Spleen (tissue), 11 donors: ENCODE measurements around the gene NFIA. TPM values are rescaled to one million over a fixed set of nuclear protein-coding genes. Genes with fewer than 3 reads are reported as not detected.

Experiments
- DNase-seq: peaks from one replicate; pipeline ENCODE4 v3.0.0-alpha.2; 2020
- H3K27ac ChIP-seq, 8 donors: fragments of 200-600 bp; sonication (generic) in 7 of 8; 1 replicate in 4 of 8; 2 replicates in 4 of 8; pipeline versions ENCODE4 v1.5.0 to v1.8.0; 2016 to 2021; ENCODE audit warnings: inconsistent platforms in 4 of 8, mild to moderate bottlenecking in 4 of 8, moderate library complexity in 1 of 8
- H3K27me3 ChIP-seq, 7 donors: fragments of 200-600 bp; sonication (generic) in 6 of 7; replicated peaks in 1 of 7; 1 replicate in 4 of 7; 2 replicates in 3 of 7; pipeline versions ENCODE4 v1.5.0 to v1.8.0; 2016 to 2021; ENCODE audit warnings: inconsistent platforms in 3 of 7, mild to moderate bottlenecking in 1 of 7
- H3K36me3 ChIP-seq, 6 donors: fragments of 200-600 bp; sonication (generic) in 5 of 6; 1 replicate in 4 of 6; 2 replicates in 2 of 6; pipeline versions ENCODE4 v1.5.0 to v1.8.0; 2016 to 2021; ENCODE audit warnings: inconsistent platforms in 2 of 6
- H3K4me1 ChIP-seq, 6 donors: fragments of 200-600 bp; sonication (generic) in 5 of 6; 1 replicate in 3 of 6; 2 replicates in 3 of 6; pipeline versions ENCODE4 v1.5.0 to v1.8.0; 2016 to 2021; ENCODE audit warnings: inconsistent platforms in 3 of 6
- H3K4me3 ChIP-seq, 8 donors: fragments of 200-600 bp; sonication (generic) in 7 of 8; 1 replicate in 4 of 8; 2 replicates in 4 of 8; pipeline versions ENCODE4 v1.5.0 to v1.8.0; 2016 to 2021; ENCODE audit warnings: inconsistent platforms in 4 of 8, mild to moderate bottlenecking in 4 of 8, moderate library complexity in 2 of 8
- H3K9me3 ChIP-seq, 8 donors: fragments of 200-600 bp; sonication (generic) in 7 of 8; 1 replicate in 4 of 8; 2 replicates in 4 of 8; pipeline versions ENCODE4 v1.5.0 to v1.8.0; 2016 to 2021; ENCODE audit warnings: inconsistent platforms in 4 of 8
- CTCF ChIP-seq, 11 experiments: fragments of 200-600 bp in 7 of 11; fragments of 450-650 bp in 4 of 11; sonication (generic) in 4 of 11; IDR thresholded peaks in 8 of 11; conservative IDR thresholded peaks in 3 of 11; 1 replicate in 7 of 11; 2 replicates in 4 of 11; pipeline versions ENCODE4 v1.4.0 to v1.8.0; 2016 to 2021; ENCODE audit warnings: antibody characterized with exemption in 11 of 11, inconsistent platforms in 4 of 11, mild to moderate bottlenecking in 1 of 11
- POLR2A ChIP-seq, 3 donors: fragments of 450-650 bp; IDR thresholded peaks; one replicate each; pipeline ENCODE4 v1.5.1; 2017; ENCODE audit warnings: antibody characterized with exemption in 3 of 3, mild to moderate bottlenecking in 1 of 3
- POLR2AphosphoS5 ChIP-seq, 3 donors: sonication (generic); formaldehyde crosslinking; IDR thresholded peaks; one replicate each; pipeline ENCODE4 v1.5.1; 2017; ENCODE audit warnings: antibody characterized with exemption in 3 of 3
- WGBS, 5 donors: extraction: QIAGEN DNeasy Blood & Tissue Kit in 3 of 5; methylation state at CpG; one replicate each; pipeline versions ENCODE4 v1.1.5 to v1.1.7; 2013 to 2018; 5-methylcytosine and 5-hydroxymethylcytosine counted together
- intact Hi-C: fragments of 100-400 bp; cut with DNase I; formaldehyde crosslinking; loops from one replicate; pipeline ENCODE4 v1.15.0; 2023; ENCODE audit warnings: low total_unique reads
- polyA plus RNA-seq, 3 donors: library from polyadenylated mRNA; stranded (reverse); fragments of 200-250 nt; gene quantifications; one replicate each; pipeline ENCODE4 v1.2.1, GENCODE V29; 2013
- total RNA-seq, 7 donors: library from RNA; depleted of rRNA in 3 of 7; stranded (reverse); fragments of >200 nt in 3 of 7; fragmentation: NEBNext Ultra II Directional in 4 of 7; extraction: Animal tissue kit (Norgen Biotek cat#: 25700) in 4 of 7; gene quantifications; one replicate each; pipeline versions ENCODE4 v1.1.0 to v1.2.1, GENCODE V29; 2016 to 2021
- donor health status: healthy with polysubstance abuse.
- donor health status: DM: no; HTN: no; CAD: no; lungs with moderate emphysema.
- donor health status: DM: no; HTN: no; CAD: no.
- donor health status: Bipolar disorder and iron deficiency.
- donor health status: healthy.
- donor health status: DM: no; HTN: no; CAD: no.
- donor health status: DM: yes; HTN: yes; CAD: no.

NFIA gene
- total and polyA plus RNA-seq, 10 donors, result 3.1 to 76.8 (median 35.5) TPM

- H3K36me3 ChIP-seq, result no peaks in the 10 kb centered on the region
- TF ChIP-seq CTCF (IDR thresholded peaks at IDR 0.05 in 8 of 11, conservative IDR thresholded peaks at IDR 0.05 in 3 of 11) (peak in 1 of 11 experiments; percentile 11), POLR2A (IDR thresholded peaks at IDR 0.05) (peak in 1 of 3 donors; percentile 26), POLR2AphosphoS5 (IDR thresholded peaks at IDR 0.05) (peak; percentile 82 to 89 (median 88))
- intact Hi-C loops, result no loop called here
- WGBS, 5 donors, result 0 to 1% (median 0%) methylated on average over 49 of the region's 49 CpGs
- H3K27ac ChIP-seq, result peak overlapping the region; percentile 77 to 92 (median 86)
- peak; percentile 98 for DNase-seq
- H3K27me3 ChIP-seq, result peaks cover 0 to 27% (median 12%) of the 10 kb centered on the region in 7 donors
- peak overlapping the region; percentile 41 to 74 (median 62) for H3K4me3 ChIP-seq
- peaks cover 22 to 57% (median 46%) of the 10 kb centered on the region in 6 donors for H3K4me1 ChIP-seq
- H3K9me3 ChIP-seq, result no peaks in the 10 kb centered on the region
These were observed 5.4 kb upstream of the NFIA start for GRCh38 chr1:61076728-61077675.

- Histone ChIP-seq H3K4me1 (peaks cover 22 to 62% (median 47%) of the 10 kb centered on the region in 6 donors), H3K4me3 (peak overlapping the region; percentile 41 to 74 (median 62)), H3K9me3 (no peaks in the 10 kb centered on the region), H3K27ac (peak overlapping the region; percentile 77 to 92 (median 86)), H3K36me3 (no peaks in the 10 kb centered on the region), H3K27me3 (peaks cover 0 to 35% (median 17%) of the 10 kb centered on the region in 7 donors)
- peak; percentile 92 for DNase-seq
- 1 to 2% (median 1%) methylated on average over 19 of the region's 19 CpGs for WGBS, 5 donors
- TF ChIP-seq POLR2AphosphoS5 (IDR thresholded peaks at IDR 0.05) (peak in 1 of 3 donors; percentile 49), CTCF (IDR thresholded peaks at IDR 0.05 in 8 of 11, conservative IDR thresholded peaks at IDR 0.05 in 3 of 11) (peak in 3 of 11 experiments; percentile 15 to 31 (median 22)), POLR2A (IDR thresholded peaks at IDR 0.05) (no peak)
- intact Hi-C loops, result no loop called here
These were observed 4.5 kb upstream of the NFIA start for GRCh38 chr1:61077676-61078541.

GRCh38 chr1:61078618-61079295 is 3.6 kb upstream of the NFIA start:
- WGBS, 5 donors, result 39 to 51% (median 43%) methylated on average over 7 of the region's 7 CpGs
- TF ChIP-seq POLR2AphosphoS5 (IDR thresholded peaks at IDR 0.05), result no peak
- TF ChIP-seq CTCF (IDR thresholded peaks at IDR 0.05 in 8 of 11, conservative IDR thresholded peaks at IDR 0.05 in 3 of 11), result no peak
- no peak for TF ChIP-seq POLR2A (IDR thresholded peaks at IDR 0.05)
- H3K36me3 ChIP-seq, result no peaks in the 10 kb centered on the region
- peak overlapping the region in 3 of 8 donors; percentile 63 to 74 (median 69) for H3K4me3 ChIP-seq
- H3K4me1 ChIP-seq, result peaks cover 22 to 69% (median 47%) of the 10 kb centered on the region in 6 donors
- DNase-seq, result no peak
- no peaks in the 10 kb centered on the region for H3K9me3 ChIP-seq
- H3K27ac ChIP-seq, result peak overlapping the region; percentile 14 to 92 (median 86)
- intact Hi-C loops, result no loop called here
- peaks cover 0 to 44% (median 22%) of the 10 kb centered on the region in 7 donors for H3K27me3 ChIP-seq
